DMS 273 (cell line): ENCODE data around the gene VNN1.
"Not testable (repeated sequence)": the region's sequence is repeated elsewhere in the genome, so short reads cannot be mapped to it uniquely, and the experiment has no call there.

Source experiments
- DNase-seq: peaks from one replicate; lab custom pipeline; 2025; ENCODE audit not compliant: unreplicated experiment; lab: John Stamatoyannopoulos, UW

Gene VNN1

DNA sequence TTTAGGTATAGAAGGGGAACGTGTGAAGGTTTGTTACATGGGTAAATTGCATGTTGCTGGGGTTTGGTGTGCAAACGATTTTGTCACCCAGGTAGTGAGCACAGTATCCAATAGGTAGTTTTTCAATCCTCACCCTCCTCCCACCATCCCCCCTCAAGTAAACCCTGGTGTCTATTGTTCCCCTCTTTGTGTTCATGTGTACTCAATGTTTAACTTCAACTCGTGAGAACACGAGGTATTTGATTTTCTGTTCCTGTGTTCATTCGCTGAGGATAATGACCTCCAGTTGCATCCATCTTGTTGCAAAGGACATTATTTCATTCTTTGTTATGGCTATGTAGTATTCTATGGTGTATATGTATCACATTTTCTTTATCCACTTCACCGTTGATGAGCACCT lies 11.6 kb upstream of the VNN1 start:
- no peak for DNase-seq

DNA sequence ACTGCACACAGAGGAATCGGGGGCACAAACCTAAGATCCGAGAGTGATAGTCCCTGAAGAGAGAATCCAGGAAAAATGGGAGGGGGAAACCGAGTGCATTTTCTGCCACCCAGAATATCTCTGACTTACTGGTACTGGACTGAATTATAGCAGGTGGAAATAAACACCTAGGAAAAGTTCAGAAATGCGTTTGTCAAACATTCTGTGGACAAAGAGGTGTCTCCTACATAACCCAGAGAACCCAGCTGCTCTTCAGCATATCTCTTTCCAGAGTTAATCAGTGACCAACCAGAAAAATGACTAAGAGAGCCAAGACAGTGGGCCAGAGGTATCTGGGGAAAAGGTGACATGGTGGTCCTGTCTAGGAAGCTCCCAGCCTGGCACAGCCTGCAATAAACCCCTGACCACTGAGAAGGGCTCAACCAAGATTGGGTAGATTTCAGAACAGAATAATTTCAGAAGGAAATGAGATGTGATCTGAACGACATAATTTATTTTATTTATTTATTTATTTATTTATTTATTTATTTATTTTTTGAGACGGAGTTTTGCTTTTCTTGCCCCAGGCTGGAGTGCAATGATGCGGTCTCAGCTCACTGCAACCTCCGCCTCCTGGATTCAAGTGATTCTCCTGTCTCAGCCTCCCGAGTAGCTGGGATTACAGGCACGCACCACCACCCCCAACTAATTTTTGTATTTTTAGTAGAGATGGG lies 6.0 kb upstream of the VNN1 start:
- no peak for DNase-seq

DNA sequence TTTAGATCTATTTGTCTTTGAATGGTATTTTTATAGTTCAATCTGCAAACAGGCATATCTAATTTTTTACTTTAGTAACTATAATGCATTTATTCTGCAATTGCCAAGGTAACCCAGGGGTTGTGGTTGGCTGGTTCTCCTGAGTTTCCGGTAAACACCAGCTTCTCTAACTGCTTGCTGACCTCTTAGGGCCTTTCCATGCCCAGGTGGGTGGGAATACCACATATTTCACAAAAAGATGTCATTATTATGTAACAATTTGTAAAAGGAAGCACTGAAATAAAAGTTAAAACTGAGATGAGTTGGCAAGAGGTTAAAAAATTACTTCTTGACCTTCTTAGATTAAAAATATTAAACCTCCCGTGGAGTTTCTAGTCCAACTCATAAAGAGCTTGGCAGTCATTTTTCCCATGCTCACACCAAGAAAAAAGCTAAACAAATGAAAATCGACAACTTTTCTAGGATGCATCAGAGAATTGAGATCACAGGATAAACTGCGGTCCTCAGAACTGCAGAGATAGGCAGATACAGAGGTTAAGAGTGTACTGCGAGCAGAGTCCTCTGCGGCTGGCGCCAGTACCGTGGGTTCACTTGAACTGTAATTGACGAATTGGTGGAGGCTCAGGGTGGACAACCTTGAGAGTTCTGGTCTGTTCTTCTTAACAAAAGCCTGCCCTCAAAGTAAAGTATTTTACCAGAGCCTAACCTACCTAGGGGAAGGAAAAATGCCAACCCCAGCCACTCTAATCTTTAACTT lies 2.2 kb upstream of the VNN1 start:
- DNase-seq = no peak

DNA sequence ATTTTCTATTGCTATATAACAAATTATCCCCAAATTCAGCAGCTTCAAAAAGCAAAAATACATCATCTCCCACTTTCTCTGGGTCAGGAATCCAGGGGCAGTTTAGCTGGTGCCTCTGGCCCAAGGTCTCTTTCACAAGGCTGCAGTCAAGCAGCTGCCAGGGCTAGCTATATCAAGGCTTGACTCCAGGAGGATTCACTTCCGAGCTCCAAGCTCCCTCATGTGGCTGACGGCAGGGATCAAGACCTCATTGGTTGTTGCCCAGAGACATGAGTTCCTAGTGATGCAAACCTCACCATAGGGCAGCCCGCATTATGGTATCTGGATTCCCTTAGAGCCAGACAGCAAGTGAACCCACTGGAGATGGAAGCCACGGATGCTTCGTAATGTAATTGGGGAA lies 1.3 kb upstream of the VNN1 start:
- peak; percentile 63 for DNase-seq

DNA sequence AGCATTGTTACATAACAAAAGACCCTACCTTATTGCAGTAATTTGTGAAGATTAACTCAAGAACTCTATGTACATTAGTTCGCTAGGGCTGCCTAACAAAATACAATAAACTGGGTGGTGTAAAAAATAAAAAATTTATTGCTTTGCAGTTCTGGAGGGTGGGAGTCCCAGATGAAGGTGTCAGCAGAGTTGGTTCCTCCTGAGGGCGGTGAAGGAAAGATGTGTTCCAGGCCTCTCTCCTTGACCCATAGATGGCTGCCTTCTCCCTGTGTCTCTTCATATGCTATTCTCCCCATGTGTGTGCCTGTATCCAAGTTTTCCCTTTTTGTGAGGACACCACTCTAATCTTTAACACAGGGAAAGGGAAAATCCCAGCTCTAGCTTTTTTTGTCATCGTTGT lies 305 bp upstream of the VNN1 start:
- DNase-seq = no peak

DNA sequence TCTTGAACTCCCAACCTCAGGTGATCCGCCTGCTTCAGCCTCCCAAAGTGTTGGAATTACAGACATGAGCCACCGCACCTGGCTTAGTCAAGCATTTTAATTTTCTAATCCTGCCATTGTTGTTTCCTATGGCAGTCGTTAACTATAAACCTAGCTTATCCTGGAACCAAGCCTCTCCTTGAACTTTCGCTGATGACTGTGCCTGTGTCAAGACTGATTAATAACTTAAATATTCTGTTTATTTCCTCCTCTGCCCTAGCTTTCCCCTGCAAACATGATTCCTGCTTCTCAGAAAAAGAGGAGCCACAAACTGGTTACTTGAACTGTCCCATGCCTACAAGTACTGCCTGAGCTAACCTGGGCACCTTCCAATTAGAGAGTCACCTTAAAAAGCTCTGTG lies 1.5 kb downstream of the VNN1 start:
- DNase-seq = no peak

DNA sequence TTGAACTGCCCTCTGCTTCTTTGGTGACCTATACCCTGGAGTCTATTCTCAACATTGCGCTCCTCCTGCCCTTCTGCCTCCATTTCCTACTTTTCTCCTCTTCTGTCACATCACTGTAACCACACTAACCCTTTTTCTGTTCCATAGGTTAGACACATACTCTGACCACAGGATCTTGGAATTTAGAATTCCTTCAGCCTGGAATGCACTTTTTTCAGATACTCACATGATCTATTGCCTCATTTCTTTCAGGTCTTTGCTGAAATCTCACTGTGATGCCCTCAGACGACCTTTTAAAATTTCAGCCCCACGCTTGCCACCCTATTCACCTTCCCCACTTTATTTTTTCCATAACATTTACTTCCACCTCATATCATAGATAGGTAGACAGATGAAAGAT lies 5.1 kb downstream of the VNN1 start:
- DNase-seq = no peak

DNA sequence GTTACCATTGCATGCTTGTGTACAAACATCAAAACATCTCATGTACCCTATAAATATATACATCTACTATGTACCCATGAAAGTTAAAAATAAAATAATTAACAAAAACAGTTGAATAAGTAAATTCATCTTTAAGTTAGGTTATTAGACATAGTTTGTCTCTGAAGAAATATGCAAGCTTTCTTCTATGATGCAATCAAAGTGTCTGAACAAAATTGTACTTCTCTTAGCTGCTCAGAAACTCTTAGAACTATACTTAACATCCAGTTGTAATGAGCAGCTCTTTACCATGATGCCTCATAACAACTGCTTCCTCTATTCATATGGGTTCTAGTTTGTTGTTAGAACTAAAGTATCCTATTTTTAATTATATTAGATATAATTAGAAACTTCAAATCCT lies 5.9 kb downstream of the VNN1 start:
- DNase-seq = no peak

DNA sequence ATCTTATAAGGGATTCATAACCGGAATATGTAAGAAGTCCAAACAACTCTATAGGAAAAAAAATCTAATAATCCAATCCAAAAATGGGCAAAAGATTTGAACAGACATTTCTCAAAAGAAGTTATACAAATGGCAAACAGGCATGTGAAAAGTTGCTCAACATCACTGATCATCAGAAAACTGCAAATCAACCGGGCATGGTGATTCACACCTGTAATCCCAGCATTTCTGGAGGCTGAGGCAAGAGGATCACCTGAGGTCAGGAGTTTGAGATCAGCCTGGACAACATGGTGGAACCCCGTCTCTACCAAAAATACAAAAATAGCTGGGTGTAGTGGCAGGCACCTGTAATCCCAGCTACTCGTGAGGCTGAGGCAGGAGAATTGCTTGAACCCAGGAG lies 7.1 kb downstream of the VNN1 start:
- DNase-seq = not testable (repeated sequence)

DNA sequence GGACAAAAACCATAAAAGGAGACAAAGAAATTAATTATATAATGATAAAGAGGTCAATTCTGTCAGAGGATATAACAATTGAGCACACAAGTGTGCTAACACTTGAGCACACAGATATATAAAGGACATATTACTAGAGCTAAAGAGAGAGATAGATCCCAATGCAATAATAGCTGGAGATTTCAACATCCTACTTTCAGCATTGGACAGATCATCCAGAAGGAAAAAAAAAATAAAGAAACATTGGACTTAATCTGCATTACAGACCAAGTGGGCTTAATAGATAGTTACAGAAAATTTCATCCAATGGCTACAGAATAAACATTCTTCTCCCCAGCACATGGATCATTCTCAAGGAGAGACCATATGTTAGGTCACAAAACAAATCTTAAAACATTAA lies 9.9 kb downstream of the VNN1 start:
- DNase-seq = no peak

DNA sequence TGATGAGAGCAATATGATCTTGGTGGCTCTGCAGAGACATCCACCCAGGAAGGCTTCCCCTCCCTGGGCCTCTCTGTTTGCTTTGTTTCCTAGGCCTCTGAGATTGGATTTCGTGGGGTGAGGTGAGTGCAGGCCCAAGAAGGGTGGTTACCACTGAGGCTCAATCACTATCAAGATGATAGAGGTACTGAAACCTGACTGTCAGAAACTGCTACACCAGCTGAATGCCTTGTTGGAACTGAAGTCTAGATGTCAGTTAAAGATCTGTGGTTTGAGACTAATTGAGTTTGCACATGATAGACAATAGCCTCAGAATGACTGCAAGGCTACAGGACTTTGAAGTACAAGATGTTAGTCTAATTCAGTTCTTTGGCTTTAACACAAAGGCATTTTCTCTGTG lies 15.2 kb downstream of the VNN1 start:
- DNase-seq = no peak

DNA sequence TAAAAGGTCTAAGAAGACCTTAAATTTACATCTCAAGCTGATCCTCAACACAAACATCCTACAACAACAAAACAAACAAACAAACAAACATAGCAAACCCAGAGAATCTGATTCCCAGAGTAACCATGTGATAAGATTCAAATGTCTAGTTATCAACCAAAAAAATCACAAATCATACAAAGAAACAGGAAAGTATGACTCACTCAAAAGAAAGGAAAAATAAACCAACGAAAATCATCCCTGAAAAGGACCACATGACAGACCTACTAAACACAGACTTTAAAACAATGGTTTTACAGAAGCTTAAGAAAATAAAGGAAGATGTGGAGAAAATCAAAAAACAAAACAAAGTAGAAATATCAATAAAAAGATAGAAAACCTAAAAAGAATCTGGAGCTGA lies 18.1 kb downstream of the VNN1 start:
- no peak for DNase-seq

DNA sequence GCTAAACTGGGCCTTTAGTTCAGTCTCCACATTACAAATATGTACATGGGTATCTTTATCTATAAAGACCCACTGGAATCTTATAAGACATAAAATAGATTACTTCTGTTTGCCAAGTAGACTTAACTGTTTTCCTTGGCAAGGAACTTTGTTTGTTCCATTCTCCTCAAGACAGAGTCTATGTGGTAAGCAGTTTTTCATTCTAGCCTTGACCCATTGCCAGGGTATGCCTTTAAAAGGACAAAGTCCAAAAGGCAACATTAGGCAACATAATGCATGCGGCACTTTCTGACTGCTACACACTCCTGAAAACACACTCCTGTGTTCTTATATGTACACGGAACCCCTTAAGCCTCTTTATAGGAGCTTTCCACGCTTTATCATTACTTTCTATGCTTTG lies 20.4 kb downstream of the VNN1 start:
- DNase-seq = no peak

DNA sequence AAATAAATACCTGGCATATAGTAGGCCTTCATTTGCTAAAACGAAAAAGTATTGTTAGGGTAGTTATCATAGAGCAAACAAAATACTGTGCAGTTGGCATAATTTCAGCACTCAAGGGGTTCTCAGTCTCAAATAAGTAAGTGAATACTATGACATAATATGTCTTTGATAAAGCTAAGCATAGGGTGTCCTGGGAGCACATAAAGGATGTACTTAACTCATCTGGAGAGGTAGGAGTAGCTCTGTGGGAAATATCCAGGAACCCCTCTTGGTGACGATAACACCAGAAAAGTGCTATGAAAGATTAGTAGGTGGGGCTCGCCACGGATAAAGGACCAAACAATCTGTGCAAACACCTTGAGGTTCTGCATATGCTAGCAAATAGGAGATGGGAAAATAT lies 23.2 kb downstream of the VNN1 start:
- DNase-seq = no peak

DNA sequence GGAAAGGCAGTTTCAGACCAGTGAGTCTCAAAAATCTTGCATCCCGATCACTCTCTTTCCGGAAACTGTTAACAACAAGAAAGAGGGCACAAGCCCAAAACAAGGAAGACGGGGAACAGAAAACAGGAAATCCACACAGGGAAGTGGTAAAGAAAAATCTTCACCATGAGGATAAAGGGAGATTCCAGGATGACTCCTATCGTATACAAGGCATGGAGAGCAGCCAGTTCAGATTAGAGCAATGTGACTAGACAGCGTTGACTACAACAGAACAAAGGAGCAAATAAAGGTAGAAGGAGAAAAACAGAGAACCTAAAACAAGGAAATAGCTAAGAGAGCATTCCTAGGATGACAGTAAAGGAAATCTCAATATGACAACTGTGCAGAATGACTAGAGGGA lies 26.5 kb downstream of the VNN1 start:
- no peak for DNase-seq

DNA sequence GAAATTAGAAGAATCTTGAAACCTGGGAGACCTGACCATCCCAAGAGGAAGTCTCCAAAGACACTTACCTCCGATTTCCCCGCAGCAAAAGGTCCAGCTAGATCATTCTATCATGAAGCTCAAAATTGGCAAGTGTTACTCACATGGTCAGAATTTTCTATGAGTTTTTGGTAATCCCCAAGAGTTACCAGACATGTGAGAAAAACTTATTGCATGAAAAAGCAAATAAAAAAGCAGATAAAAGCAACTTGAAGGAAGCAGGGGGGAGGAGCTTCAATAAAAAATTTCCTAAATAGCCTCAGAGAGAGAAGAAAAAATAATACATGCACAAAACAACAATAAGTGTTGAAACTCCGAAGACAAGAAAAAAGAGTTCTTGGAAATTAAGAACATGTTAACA lies 27.3 kb downstream of the VNN1 start:
- DNase-seq = no peak

DNA sequence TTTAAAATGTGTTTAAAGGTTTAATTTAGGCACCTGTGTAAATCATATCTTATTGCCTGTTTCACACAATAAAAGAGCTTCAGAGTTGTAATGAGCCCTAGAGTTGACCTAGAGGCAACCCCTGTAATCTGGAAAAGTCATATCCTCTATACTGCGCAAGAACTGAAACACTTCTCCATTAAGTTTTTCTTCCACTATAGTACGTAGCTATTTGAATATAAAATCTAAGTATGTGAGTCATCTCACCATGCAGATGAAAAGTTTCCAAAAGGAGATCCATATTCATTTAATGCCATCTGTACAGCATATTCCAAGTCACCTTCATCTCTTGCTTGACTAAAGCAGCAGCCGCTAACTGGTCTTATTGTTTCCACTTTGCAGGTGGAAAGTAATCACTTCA lies 28.8 kb downstream of the VNN1 start:
- DNase-seq = no peak

DNA sequence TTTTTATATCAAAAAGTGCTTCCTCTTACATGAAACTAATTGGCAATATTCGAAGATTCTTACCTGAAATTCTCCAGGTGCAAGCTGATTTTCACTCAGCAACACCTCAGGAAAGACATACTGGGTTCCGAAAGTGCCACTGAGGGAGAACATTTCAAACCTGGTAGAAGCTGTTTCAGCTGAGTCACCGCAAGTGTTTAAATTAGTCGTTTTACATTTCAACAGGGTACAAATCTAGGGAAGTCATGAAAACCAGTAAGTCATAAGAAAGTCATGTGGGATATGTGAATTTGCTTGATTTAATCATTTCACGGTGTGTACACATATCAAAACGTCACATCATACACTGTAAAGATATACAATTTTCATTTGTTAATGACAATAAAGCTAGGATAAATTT lies 29.6 kb downstream of the VNN1 start:
- DNase-seq = no peak

DNA sequence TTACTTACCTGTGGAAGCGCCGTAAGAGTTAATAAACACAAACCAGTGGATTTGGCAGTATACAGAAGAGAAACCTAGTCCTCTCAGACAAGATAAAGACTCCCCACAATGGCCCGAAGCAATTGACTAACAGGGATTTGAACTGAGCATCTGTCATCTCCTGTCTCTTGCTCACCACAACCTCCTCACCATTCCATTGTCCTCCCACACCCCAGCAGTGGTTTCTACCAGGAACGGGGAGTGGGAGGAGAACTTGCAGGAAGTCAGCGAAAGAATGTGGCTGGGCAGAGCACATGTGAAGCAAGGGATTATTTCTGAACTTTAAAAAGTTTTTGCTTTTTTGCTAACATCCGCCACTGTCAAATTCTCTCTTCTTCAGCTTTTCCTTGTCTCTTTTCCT lies 30.3 kb downstream of the VNN1 start:
- no peak for DNase-seq

DNA sequence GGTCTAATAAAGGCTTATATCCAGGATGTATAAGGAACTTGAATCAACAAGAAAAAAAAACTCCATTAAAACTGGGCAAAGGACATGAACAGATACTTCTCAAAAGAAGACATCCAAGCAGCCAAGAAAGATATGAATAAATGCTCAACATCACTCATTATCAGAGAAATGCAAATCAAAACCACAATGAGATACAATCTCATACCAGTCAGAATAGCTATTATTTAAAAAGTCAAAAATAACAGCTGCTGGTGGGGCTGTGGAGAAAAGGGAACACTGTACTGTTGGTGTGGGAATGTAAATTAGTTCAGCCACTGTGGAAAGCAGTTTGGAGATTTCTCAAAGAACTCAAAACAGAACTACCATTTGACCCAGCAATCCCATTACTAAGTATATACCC lies 34.8 kb downstream of the VNN1 start:
- not testable (repeated sequence) for DNase-seq

DNA sequence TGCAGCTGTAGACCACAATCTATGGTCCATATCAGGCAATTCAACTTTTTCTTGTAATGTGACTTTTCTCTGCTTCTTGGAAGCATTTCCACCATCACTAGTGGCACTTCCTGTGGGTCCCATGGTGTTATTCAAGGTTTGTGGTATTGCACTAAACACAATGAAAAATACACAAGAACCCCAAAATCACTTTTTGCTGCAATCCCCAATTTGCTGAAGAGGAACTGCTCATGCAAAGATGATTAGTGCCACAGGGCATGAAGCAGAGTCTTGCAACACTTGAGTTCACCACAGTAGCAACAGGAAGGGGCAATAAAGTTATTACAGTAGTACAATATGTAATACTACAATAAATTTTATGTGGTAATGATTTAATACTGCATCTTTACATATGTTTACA lies 38.1 kb downstream of the VNN1 start:
- no peak for DNase-seq

DNA sequence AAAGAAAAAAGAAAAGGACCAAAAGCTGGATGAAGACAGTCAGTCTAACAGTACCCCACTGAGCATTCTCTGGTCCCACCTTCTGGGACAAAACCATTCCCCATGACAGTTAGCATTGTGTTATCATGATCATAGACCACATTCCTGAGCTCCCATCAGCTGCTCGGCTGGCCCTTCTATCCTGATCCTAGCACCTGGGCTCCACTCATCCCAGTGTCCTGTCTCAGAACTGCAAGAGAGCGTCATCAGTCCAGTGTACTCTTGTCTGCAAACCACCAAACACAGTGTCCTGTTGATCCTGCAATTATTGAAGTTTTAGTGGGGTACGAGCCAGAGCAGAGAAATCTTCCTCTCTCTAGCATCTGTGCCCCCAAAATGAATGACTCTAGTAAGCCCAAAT lies 38.9 kb downstream of the VNN1 start:
- no peak for DNase-seq
